Right lobe of liver (tissue), 6 donors: ENCODE results near the gene NAA60. TPM values are rescaled to one million over a fixed set of nuclear protein-coding genes. Genes with fewer than 3 reads are reported as not detected.
"Not testable (repeated sequence)": the region's sequence is repeated elsewhere in the genome, so short reads cannot be mapped to it uniquely, and the experiment has no call there.

ENCODE experiments used
- ATAC-seq, 4 donors: fragments of 200-7000 bp; cut with Tn5 transposase; one replicate each; pipeline ENCODE4 v1.9.1; 2020; ENCODE audit warnings: mild to moderate bottlenecking in 4 of 4, moderate library complexity in 4 of 4
- DNase-seq, 3 donors: peaks; one replicate each; pipeline ENCODE4 v3.0.0-alpha.2; 2020
- H3K27ac ChIP-seq, 3 donors: fragments of 200-600 bp; one replicate each; pipeline ENCODE4 v1.8.0; 2022
- H3K27me3 ChIP-seq, 2 donors: fragments of 200-600 bp; one replicate each; pipeline ENCODE4 v1.8.0; 2022
- H3K36me3 ChIP-seq, 4 donors: fragments of 200-600 bp; sonication (generic) in 1 of 4; one replicate each; pipeline versions ENCODE4 v1.5.1 to v1.8.0; 2017 to 2022; ENCODE audit warnings: control low read depth in 1 of 4
- H3K4me1 ChIP-seq, 4 donors: fragments of 200-600 bp; sonication (generic) in 1 of 4; one replicate each; pipeline versions ENCODE4 v1.5.1 to v1.8.0; 2017 to 2022; ENCODE audit warnings: control low read depth in 1 of 4
- H3K4me3 ChIP-seq, 3 donors: fragments of 200-600 bp; one replicate each; pipeline ENCODE4 v1.8.0; 2022
- H3K9me3 ChIP-seq, 4 donors: fragments of 200-600 bp; sonication (generic) in 1 of 4; one replicate each; pipeline versions ENCODE4 v1.5.1 to v1.8.0; 2017 to 2022; ENCODE audit warnings: control low read depth in 1 of 4
- CTCF ChIP-seq, 4 donors: fragments of 200-600 bp in 3 of 4; fragments of 450-650 bp in 1 of 4; IDR thresholded peaks; one replicate each; pipeline versions ENCODE4 v1.5.1 to v1.8.0; 2016 to 2022; ENCODE audit warnings: antibody characterized with exemption in 4 of 4, mild to moderate bottlenecking in 2 of 4
- POLR2A ChIP-seq: fragments of 450-650 bp; IDR thresholded peaks from one replicate; pipeline ENCODE4 v1.6.1; 2017; ENCODE audit warnings: antibody characterized with exemption, mild to moderate bottlenecking
- WGBS: methylation state at CpG from one replicate; pipeline ENCODE4 v1.1.6; 2018; ENCODE audit warnings: low coverage, low lambda C conversion rate; ENCODE audit not compliant: insufficient coverage; ENCODE audit errors: missing lambda C conversion rate; 5-methylcytosine and 5-hydroxymethylcytosine counted together
- intact Hi-C, 2 donors: fragments of 100-400 bp; cut with DNase I; formaldehyde crosslinking; loops; one replicate each; pipeline versions ENCODE4 v1.11.2 to v1.14.1; 2022
- total RNA-seq, 6 experiments: library from RNA; depleted of rRNA in 2 of 6; stranded (reverse); fragments of >200 nt in 2 of 6; fragmentation: NEBNext Ultra II Directional in 3 of 6; extraction: Animal tissue kit (Norgen Biotek cat#: 25700) in 3 of 6; gene quantifications; one replicate each; pipeline versions ENCODE4 v1.1.0 to v1.2.4, GENCODE V29; 2016 to 2023
- donor health status: DM: no; HTN: yes; CAD: no.
- donor health status: DM: no; HTN: no; CAD: no.
- donor health status: DM: no; HTN: no; CAD: no.
- donor health status: DM: no; HTN: yes; CAD: no.
- donor health status: DM: no; HTN: yes; CAD: no.

NAA60 gene
- total RNA-seq, 6 experiments from 2014 or later, result 25.0 to 46.6 (median 30.8) TPM

DNA sequence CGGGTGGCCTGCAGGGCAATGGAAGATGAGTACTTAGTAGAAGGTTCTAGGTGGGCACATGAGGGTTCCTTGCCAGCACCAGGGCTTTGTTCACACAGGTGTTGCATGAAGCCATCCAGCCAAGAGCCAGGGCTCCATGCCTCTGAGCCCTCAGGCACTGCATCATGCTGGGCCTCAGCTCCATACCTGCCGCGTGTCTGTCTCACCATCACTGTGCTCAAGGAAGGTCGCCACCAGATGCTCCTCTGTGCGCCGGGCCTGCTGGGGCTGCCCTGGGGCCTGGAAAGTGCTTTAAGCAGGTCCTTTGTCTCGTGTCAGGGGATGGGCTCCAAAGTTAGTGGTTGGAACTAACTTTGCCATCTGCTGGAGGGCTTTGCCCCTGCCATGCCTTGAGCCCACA, 26.3 kb downstream of the NAA60 start:
- peaks cover 0 to 26% (median 3%) of the 10 kb centered on the region in 4 donors for H3K4me1 ChIP-seq
- DNase-seq, result no peak
- no peak for ATAC-seq

GRCh38 chr16:3470723-3471122, 27.2 kb downstream of the NAA60 start:
- Histone ChIP-seq H3K9me3 (no peaks in the 10 kb centered on the region), H3K4me3 (no peak overlapping the region), H3K27me3 (no peaks in the 10 kb centered on the region), H3K36me3 (peaks cover 0 to 7% (median 0%) of the 10 kb centered on the region in 4 donors), H3K27ac (no peak overlapping the region), H3K4me1 (peaks cover 0 to 17% (median 3%) of the 10 kb centered on the region in 4 donors)
- ATAC-seq, result no peak
- intact Hi-C loops, result no loop called here
- 84% methylated on average over 7 of the region's 9 CpGs for WGBS
- DNase-seq, result no peak
- TF ChIP-seq POLR2A (no peak), CTCF (IDR thresholded peaks at IDR 0.05) (no peak)

More for the DNA sequence above, 26.3 kb downstream of the NAA60 start:
- no peaks in the 10 kb centered on the region for H3K27me3 ChIP-seq
- WGBS, result 100% methylated on average over 1 of the region's 7 CpGs
- intact Hi-C loops, result no loop called here
- no peak overlapping the region for H3K27ac ChIP-seq
- no peak for TF ChIP-seq POLR2A
- no peak for TF ChIP-seq CTCF (IDR thresholded peaks at IDR 0.05)
- H3K36me3 ChIP-seq, result peaks cover 0 to 8% (median 0%) of the 10 kb centered on the region in 4 donors
- H3K9me3 ChIP-seq, result no peaks in the 10 kb centered on the region
- H3K4me3 ChIP-seq, result no peak overlapping the region

DNA sequence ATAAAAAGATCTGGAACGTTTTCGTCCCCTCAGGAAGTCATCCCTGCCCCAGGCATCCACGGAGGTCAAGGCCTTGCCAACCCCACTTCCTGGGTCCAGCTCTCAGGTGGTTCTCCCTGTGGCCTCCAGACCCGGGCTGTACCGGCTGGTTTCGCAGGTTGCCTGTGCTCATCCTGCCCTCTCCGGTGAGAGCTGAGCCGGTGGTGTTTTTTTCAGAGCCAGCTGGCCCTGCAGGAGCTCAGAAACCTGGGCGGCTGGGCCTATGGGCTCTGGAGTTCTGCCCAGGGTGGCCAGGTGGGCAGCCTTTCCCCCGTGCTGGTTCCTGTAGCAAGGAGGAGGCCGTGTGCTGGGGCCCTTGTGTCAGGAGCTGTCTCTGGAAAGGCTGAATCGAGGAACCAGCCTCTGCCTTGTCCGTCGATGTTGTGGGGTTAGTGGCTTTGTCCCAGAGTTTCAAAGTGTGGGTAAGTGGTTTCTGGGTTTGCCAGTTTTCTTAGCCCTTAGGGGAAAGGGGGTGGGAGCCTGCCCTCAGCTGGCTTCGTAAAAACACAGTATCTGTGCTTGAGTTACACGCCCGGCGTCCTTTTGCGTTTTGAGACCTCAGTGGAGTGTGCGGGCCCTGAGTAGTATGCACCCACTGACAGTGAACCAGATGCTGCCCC, 28.2 kb downstream of the NAA60 start:
- Histone ChIP-seq H3K4me3 (no peak overlapping the region), H3K36me3 (no peaks in the 10 kb centered on the region), H3K4me1 (peaks cover 0 to 13% (median under 1%) of the 10 kb centered on the region in 4 donors), H3K27me3 (no peaks in the 10 kb centered on the region), H3K27ac (no peak overlapping the region), H3K9me3 (no peaks in the 10 kb centered on the region)
- ATAC-seq (no peak), DNase-seq (no peak)
- 82% methylated on average over 9 of the region's 20 CpGs for WGBS
- TF ChIP-seq POLR2A (no peak), CTCF (IDR thresholded peaks at IDR 0.05) (no peak)
- intact Hi-C loops, result no loop called here

DNA sequence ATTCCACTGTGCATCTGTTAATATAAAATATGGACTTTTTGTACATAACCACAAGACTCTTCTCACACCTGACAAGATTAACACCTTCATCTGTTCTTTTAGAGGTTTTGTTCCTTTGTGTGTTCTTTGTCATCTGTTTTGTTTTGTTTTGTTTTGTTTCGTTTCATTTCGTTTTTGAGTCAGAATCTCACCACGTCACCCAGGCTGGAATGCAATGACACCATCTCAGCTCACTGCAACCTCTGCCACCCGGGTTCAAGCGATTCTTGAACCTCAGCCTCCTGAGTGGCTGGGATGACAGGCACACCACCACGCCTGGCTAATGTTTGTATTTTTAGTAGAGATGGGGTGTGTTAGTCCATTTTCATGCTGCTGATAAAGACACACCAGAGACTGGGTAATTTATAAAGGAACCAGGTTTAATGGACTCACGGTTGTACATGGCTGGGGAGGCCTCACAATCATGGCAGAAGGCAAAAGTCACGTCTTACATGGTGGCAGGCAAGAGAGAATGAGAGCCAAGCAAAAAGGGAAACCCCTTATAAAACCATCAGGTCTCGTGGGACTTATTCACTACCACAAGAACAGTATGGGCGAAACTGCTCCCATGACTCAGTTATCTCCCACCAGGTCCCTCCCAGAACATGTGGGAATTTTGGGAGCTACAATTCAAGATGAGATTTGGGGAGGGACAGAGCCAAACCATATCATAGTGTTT, 29.6 kb downstream of the NAA60 start:
- Histone ChIP-seq H3K4me1 (peaks cover 0 to 5% (median 0%) of the 10 kb centered on the region in 4 donors), H3K4me3 (no peak overlapping the region), H3K27ac (no peak overlapping the region), H3K36me3 (no peaks in the 10 kb centered on the region), H3K27me3 (no peaks in the 10 kb centered on the region), H3K9me3 (no peaks in the 10 kb centered on the region)
- WGBS, result 73% methylated on average over 8 of the region's 10 CpGs
- ATAC-seq (no peak), DNase-seq (no peak)
- intact Hi-C loops, result no loop called here
- TF ChIP-seq CTCF (IDR thresholded peaks at IDR 0.05), result no peak
- TF ChIP-seq POLR2A, result no peak

GRCh38 chr16:3473596-3473943, 30.1 kb downstream of the NAA60 start:
- H3K9me3 ChIP-seq, DNase-seq, H3K4me3 ChIP-seq, H3K27me3 ChIP-seq, H3K36me3 ChIP-seq, ATAC-seq, intact Hi-C loops, H3K4me1 ChIP-seq, H3K27ac ChIP-seq: not testable (repeated sequence)
- 72% methylated on average over 3 of the region's 3 CpGs for WGBS
